Natural killer cell treated with Interleukin-12 subunit alpha and Interleukin-12 subunit beta and Interleukin-15 and Interleukin-18, amount 100 ng/mL, for 72 hours (primary cell): ENCODE measurements around the gene SYNJ1. TPM values are rescaled to one million over a fixed set of nuclear protein-coding genes. Genes with fewer than 3 reads are reported as not detected.
"Not testable (repeated sequence)": the region's sequence is repeated elsewhere in the genome, so short reads cannot be mapped to it uniquely, and the experiment has no call there.

Experiments
- ATAC-seq, 2 donors: fragments of 150-1000 bp; cut with Tn5 transposase in 1 of 2; sonication (Bioruptor Pico), chemical (Tn5 transposase) in 1 of 2; 2 replicates each; pipeline ENCODE4 v1.10.0; 2021
- DNase-seq: peaks from one replicate; pipeline ENCODE4 v3.0.0; 2022; ENCODE audit warnings: low spot score
- H3K27ac Mint-ChIP-seq, 2 donors: 1 replicate in 1 of 2; 2 replicates in 1 of 2; pipeline ENCODE4 v1.8.0; 2022; ENCODE audit warnings: mixed read lengths in 2 of 2, mild to moderate bottlenecking in 1 of 2, moderate library complexity in 1 of 2
- H3K27me3 Mint-ChIP-seq, 2 donors: 1 replicate in 1 of 2; 2 replicates in 1 of 2; pipeline ENCODE4 v1.8.0; 2022; ENCODE audit warnings: mixed read lengths in 2 of 2
- H3K36me3 Mint-ChIP-seq: one replicate; pipeline ENCODE4 v1.8.0; 2022; ENCODE audit warnings: mixed read lengths
- H3K4me1 Mint-ChIP-seq, 2 donors: 1 replicate in 1 of 2; 2 replicates in 1 of 2; pipeline ENCODE4 v1.8.0; 2022; ENCODE audit warnings: low read depth in 2 of 2, mixed read lengths in 2 of 2, mild to moderate bottlenecking in 1 of 2
- H3K4me3 Mint-ChIP-seq: one replicate; pipeline ENCODE4 v1.8.0; 2022; ENCODE audit warnings: mixed read lengths
- H3K9me3 Mint-ChIP-seq: 2 replicates; pipeline ENCODE4 v1.8.0; 2022; ENCODE audit warnings: mixed read lengths
- total RNA-seq, 2 donors: library from RNA; stranded (reverse); gene quantifications; one replicate each; pipeline ENCODE4 v1.2.3, GENCODE V29; 2022

SYNJ1 gene, protein sequence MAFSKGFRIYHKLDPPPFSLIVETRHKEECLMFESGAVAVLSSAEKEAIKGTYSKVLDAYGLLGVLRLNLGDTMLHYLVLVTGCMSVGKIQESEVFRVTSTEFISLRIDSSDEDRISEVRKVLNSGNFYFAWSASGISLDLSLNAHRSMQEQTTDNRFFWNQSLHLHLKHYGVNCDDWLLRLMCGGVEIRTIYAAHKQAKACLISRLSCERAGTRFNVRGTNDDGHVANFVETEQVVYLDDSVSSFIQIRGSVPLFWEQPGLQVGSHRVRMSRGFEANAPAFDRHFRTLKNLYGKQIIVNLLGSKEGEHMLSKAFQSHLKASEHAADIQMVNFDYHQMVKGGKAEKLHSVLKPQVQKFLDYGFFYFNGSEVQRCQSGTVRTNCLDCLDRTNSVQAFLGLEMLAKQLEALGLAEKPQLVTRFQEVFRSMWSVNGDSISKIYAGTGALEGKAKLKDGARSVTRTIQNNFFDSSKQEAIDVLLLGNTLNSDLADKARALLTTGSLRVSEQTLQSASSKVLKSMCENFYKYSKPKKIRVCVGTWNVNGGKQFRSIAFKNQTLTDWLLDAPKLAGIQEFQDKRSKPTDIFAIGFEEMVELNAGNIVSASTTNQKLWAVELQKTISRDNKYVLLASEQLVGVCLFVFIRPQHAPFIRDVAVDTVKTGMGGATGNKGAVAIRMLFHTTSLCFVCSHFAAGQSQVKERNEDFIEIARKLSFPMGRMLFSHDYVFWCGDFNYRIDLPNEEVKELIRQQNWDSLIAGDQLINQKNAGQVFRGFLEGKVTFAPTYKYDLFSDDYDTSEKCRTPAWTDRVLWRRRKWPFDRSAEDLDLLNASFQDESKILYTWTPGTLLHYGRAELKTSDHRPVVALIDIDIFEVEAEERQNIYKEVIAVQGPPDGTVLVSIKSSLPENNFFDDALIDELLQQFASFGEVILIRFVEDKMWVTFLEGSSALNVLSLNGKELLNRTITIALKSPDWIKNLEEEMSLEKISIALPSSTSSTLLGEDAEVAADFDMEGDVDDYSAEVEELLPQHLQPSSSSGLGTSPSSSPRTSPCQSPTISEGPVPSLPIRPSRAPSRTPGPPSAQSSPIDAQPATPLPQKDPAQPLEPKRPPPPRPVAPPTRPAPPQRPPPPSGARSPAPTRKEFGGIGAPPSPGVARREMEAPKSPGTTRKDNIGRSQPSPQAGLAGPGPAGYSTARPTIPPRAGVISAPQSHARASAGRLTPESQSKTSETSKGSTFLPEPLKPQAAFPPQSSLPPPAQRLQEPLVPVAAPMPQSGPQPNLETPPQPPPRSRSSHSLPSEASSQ (N-terminal part only)
- total RNA-seq, result 10 to 100 TPM; 15.4 to 17.4 TPM

DNA sequence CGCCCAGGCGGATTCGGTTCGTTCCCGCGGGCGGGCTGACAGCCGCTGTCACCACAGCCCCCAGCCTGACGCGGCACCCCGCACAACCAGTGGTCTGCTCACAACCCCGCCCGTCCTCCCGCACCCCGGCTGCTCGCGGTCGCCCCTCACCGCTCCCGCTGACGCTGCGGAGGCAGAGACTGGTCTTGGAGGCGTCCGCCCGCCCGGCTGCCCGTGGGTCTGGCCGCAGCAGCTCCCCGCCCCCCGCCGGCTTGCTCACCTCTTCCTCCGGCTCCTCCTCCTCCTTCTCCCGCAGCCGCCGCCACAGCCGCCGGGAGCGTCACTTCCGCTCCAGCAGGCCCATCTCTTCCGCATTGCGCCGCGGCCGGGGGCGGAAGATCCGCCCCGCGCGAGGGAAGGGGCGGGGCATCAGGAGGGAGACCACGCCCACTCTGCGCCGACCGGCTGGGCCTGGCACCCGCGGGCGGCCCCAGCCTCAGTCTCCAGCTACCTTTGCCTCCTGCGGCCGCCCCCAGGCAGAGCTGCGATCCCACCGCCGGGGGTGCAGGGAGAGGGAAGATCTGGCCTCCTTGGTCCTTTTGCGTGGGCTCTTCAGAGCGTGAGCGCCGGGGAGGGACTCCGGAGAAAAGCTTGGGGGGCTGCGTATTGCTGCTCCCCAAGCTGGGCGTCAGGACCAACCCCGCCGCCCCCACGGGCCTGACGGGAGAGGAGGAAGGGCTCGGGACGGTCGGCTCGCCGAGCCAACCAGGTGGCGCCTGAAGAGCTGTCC lies at the start of gene SYNJ1:
Gene SYNJ1 (minus strand): TSS at position 327 of the 769 bp plus-strand sequence. CDS start 1,118 bp downstream, outside the sequence.
- Mint-ChIP-seq H3K4me3 (peak within 1 kb of the TSS; percentile 92), H3K9me3 (no peaks in the 10 kb centered on the region), H3K27ac (peak within 1 kb of the TSS; percentile 83 to 91), H3K27me3 (no peaks in the 10 kb centered on the region), H3K36me3 (no peaks in the 10 kb centered on the region), H3K4me1 (peaks cover 14 to 21% of the 10 kb centered on the region in 2 donors)
- ATAC-seq, result peak; percentile 96 to 98
- DNase-seq, result peak; percentile 99

DNA sequence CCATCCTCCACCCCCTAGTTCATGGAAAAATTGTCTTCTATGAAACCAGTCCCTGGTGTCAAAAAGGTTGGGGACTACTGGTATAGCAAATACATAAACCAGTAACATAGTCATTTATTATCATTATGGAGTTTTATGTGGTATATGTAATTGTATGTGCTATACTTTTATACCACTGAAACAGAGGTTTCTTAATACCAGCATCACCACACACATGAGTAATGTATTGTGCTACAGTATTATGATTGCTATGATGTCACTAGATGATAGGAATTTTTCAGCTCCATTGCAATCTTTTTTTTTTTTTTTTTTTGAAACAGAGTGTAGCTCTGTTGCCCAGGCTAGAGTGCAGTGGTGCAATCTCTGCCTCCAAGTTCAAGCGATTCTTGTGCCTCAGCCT lies 49.5 kb upstream of the SYNJ1 start:
- ATAC-seq (no peak), DNase-seq (no peak)
- H3K36me3 Mint-ChIP-seq, result no peaks in the 10 kb centered on the region
- H3K4me1 Mint-ChIP-seq, result peaks cover 6 to 7% of the 10 kb centered on the region in 2 donors
- H3K27ac Mint-ChIP-seq, result no peak overlapping the region
- H3K27me3 Mint-ChIP-seq, result no peaks in the 10 kb centered on the region
- H3K4me3 Mint-ChIP-seq, result no peak overlapping the region
- H3K9me3 Mint-ChIP-seq, result no peaks in the 10 kb centered on the region

DNA sequence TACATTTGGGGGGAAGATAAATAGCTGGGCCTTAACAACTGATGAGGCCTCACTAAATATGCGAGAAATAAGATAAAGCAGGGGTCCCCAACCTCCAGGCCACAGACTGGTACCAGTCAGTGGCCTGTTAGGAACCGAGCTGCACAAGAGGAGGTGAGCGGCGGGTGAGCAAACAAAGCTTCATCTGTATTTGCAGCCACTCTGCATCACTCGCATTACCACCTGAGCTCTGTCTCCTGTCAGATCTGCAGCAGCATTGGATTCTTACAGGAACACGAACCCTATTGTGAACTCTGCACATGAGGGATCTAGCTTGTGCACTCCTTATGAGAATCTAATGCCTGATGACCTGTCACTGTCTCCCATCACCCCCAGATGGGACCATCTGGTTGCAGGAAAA lies 48.9 kb upstream of the SYNJ1 start:
- H3K9me3 Mint-ChIP-seq, result no peaks in the 10 kb centered on the region
- no peak overlapping the region for H3K27ac Mint-ChIP-seq
- no peak for ATAC-seq
- peaks cover 0 to under 1% of the 10 kb centered on the region in 2 donors for H3K27me3 Mint-ChIP-seq
- H3K4me1 Mint-ChIP-seq, result peaks cover 9 to 13% of the 10 kb centered on the region in 2 donors
- H3K36me3 Mint-ChIP-seq, result no peaks in the 10 kb centered on the region
- no peak for DNase-seq
- no peak overlapping the region for H3K4me3 Mint-ChIP-seq

DNA sequence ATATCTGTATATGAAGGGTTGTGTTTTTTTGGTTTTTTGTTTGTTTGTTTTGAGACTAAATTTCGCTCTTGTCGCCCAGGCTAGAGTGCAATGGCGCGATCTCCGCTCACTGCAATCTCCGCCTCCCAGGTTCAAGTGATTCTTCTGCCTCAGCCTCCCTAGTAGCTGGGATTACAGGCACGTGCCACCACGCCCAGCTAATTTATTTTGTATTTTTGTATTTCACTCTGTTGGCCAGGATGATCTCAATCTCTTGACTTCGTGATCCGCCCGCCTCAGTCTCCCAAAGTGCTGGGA lies 45.2 kb upstream of the SYNJ1 start:
- H3K36me3 Mint-ChIP-seq, ATAC-seq: not testable (repeated sequence)

DNA sequence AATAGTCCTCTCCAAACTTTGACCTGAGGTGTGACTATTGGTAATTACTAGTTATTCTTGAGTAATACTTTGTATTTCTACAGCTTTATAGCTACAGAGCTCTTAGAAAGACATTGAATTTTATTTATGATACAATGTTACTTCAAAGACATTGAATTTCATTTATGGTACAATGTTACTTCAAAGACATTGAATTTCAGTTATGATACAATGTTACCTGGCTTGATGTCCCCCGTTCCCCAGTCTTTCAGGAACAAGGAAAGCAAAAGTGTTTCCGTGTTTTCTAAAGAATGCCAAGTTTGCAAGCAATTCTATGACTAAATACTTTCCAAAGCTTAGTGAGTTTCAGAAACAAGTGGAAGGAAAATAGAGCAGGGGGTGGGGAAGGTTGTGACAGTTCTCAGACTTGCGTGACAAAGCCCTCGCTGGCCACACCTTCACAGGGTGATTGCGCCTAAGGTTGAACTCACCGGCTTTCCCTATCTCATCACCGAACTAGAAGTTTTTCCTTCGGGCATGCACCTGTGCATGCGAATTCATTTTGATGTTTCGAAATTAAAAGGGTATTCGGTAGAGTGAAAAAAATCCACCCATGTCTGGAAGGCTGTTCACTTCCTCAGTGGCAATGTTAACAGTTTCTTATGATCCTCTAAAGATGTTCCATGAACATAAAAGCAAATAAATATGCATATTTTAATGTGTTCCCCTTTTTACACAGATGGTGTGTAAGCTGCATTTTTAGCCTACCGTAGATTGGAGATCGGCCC lies 44.7 kb upstream of the SYNJ1 start:
- peaks cover 32 to 48% of the 10 kb centered on the region in 2 donors for H3K4me1 Mint-ChIP-seq
- H3K27me3 Mint-ChIP-seq, result peaks cover 0 to 3% of the 10 kb centered on the region in 2 donors
- DNase-seq (peak; percentile 64), ATAC-seq (peak in 1 of 2 donors; percentile 21)
- peak overlapping the region; percentile 98 to 99 for H3K27ac Mint-ChIP-seq
- peak overlapping the region; percentile 89 for H3K4me3 Mint-ChIP-seq
- H3K9me3 Mint-ChIP-seq, result no peaks in the 10 kb centered on the region
- H3K36me3 Mint-ChIP-seq, result peaks cover 14% of the 10 kb centered on the region

More for the DNA sequence above, 45.2 kb upstream of the SYNJ1 start:
- H3K27me3 Mint-ChIP-seq, H3K9me3 Mint-ChIP-seq, DNase-seq: not testable (repeated sequence)
- Mint-ChIP-seq H3K27ac (peak overlapping the region; percentile 98 to 99), H3K4me1 (peaks cover 29 to 43% of the 10 kb centered on the region in 2 donors), H3K4me3 (peak overlapping the region; percentile 89)

GRCh38 chr21:32770871-32771523 lies 43.2 kb upstream of the SYNJ1 start:
- H3K36me3 Mint-ChIP-seq, result peaks cover 25% of the 10 kb centered on the region
- peak overlapping the region; percentile 98 to 99 for H3K27ac Mint-ChIP-seq
- peak overlapping the region; percentile 98 for H3K4me3 Mint-ChIP-seq
- peaks cover 41 to 62% of the 10 kb centered on the region in 2 donors for H3K4me1 Mint-ChIP-seq
- H3K9me3 Mint-ChIP-seq, result no peaks in the 10 kb centered on the region
- H3K27me3 Mint-ChIP-seq, result peaks cover 0 to 3% of the 10 kb centered on the region in 2 donors
- ATAC-seq (peak; percentile 65 to 68), DNase-seq (peak; percentile 69)

- H3K27ac Mint-ChIP-seq, result peak overlapping the region in 1 of 2 donors; percentile 6
- H3K36me3 Mint-ChIP-seq, result peaks cover 25% of the 10 kb centered on the region
- H3K4me3 Mint-ChIP-seq, result peak overlapping the region; percentile 98
- no peak for DNase-seq
- ATAC-seq, result no peak
- no peaks in the 10 kb centered on the region for H3K9me3 Mint-ChIP-seq
- H3K4me1 Mint-ChIP-seq, result peaks cover 53 to 77% of the 10 kb centered on the region in 2 donors
- peaks cover 0 to 3% of the 10 kb centered on the region in 2 donors for H3K27me3 Mint-ChIP-seq
Measured at GRCh38 chr21:32768530-32768929, 40.7 kb upstream of the SYNJ1 start.

DNA sequence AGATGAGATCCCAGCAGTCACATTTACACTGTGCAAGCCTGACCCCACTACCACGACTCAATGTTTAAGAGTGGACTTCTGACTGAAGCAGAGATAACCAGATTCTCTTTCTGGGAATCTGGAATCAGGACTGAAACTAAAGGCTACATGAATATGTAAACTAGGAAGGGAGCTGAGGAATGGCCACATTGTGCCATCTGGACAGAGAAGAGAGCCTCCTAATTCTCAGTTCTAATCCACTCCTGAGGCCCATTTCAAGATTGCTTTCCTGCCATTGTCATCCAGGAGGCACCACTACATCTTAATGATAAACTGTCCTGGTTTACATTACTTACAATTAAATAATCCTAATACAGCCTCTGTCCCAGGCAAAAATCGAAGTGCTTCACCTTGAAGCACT lies 37.2 kb upstream of the SYNJ1 start:
- H3K4me1 Mint-ChIP-seq, result peaks cover 36 to 52% of the 10 kb centered on the region in 2 donors
- peaks cover 41% of the 10 kb centered on the region for H3K36me3 Mint-ChIP-seq
- peak overlapping the region in 1 of 2 donors; percentile 30 for H3K27ac Mint-ChIP-seq
- no peak overlapping the region for H3K4me3 Mint-ChIP-seq
- no peaks in the 10 kb centered on the region for H3K9me3 Mint-ChIP-seq
- ATAC-seq (no peak), DNase-seq (no peak)
- no peaks in the 10 kb centered on the region for H3K27me3 Mint-ChIP-seq

GRCh38 chr21:32764186-32764585 lies 36.4 kb upstream of the SYNJ1 start:
- Mint-ChIP-seq H3K27me3 (no peaks in the 10 kb centered on the region), H3K4me3 (no peak overlapping the region), H3K27ac (no peak overlapping the region), H3K9me3 (no peaks in the 10 kb centered on the region), H3K36me3 (peaks cover 46% of the 10 kb centered on the region), H3K4me1 (peaks cover 33 to 45% of the 10 kb centered on the region in 2 donors)
- no peak for ATAC-seq
- DNase-seq, result no peak

DNA sequence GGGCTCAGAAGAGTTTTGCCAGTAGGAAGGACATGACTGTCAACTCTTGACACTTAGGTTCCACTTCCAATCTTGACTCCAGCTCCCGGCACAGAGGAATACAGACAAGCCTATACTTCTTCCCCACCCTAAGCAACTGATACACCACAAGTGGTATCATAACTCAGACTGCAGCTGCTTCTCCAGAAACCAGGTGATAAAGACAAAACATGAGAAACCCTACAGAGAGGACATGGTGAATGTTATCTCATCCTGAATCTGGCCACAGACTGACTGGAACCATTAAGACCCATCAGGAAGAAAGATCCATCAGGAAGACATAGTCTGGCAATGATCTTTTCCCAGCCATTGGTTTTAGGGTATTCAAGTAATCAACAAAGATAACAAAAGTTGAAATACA lies 30.0 kb upstream of the SYNJ1 start:
- no peaks in the 10 kb centered on the region for H3K27me3 Mint-ChIP-seq
- H3K4me3 Mint-ChIP-seq, result no peak overlapping the region
- ATAC-seq (no peak), DNase-seq (no peak)
- no peaks in the 10 kb centered on the region for H3K9me3 Mint-ChIP-seq
- H3K27ac Mint-ChIP-seq, result no peak overlapping the region
- peaks cover 38% of the 10 kb centered on the region for H3K36me3 Mint-ChIP-seq
- H3K4me1 Mint-ChIP-seq, result no peaks in the 10 kb centered on the region

DNA sequence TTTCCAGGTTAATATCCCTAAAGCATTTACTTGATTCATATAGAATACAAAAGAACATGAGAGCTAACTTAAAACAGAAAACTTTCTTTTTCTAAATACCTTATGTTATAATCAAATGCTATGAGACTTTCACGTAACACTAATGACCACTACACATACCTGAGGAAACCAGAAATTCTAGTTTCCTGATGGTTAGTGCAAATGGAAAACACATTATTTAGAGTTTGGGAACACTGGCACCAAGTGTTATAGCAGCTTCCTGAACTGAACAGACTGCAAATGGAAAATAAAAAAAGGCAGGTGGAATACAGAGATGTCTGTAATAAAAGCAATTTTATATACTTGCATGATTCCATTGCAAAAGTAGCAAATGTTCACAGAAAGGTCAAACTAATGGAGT lies 28.3 kb upstream of the SYNJ1 start:
- H3K9me3 Mint-ChIP-seq, result no peaks in the 10 kb centered on the region
- peaks cover 32% of the 10 kb centered on the region for H3K36me3 Mint-ChIP-seq
- DNase-seq (no peak), ATAC-seq (no peak)
- H3K4me3 Mint-ChIP-seq, result no peak overlapping the region
- no peak overlapping the region for H3K27ac Mint-ChIP-seq
- no peaks in the 10 kb centered on the region for H3K27me3 Mint-ChIP-seq
- H3K4me1 Mint-ChIP-seq, result no peaks in the 10 kb centered on the region
